ENCODE results near the gene NLRP9.

Gene NLRP9

DNA sequence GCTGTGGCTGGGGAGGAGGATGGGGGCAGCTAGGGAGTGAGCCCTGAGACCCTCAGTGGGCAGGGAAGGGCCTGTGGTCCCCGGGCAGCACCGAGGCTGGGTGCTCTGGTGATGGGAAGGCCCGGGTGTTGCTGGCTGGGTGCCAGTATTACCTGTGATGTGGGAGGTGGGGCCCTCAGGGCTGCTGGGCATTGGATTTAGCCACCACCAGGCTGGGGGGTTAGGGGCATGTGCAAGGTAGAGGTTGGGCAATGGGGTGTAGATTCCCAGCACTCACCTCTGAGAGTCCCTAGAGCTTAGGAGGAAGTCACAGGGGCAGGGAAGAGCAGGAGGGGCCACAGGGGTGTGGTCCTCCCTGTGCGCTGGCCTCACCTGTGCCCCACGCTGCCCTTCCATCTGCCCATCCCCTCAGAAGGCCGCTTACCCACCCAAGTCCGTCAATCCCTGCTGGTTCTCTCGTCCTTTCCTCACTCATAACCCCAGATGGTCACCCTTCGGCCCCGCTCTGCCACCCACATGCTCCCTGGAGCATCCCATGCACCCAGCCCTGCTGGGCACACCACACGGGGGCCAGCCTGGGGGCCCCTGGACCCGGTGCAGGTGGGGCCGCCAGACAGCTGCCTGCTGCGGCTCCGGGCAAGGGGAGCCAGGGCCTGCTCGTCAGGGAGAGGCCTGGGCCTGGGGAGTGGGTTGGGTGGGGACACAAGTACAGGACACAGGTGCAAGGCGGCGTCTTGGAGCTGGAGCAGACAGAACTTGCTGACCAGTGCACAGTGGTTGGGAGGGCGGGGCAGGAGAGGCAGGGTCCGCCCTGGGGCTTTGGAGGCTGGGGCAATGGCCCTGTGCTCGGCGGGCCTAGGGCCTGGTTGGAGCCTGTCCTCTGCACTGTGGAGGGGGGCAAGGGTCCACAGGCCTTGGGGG lies 50.7 kb downstream of the NLRP9 start:
- DNase-seq, result no peak
- Histone ChIP-seq H4K8ac (ENCODE audit: low read depth, low read length) (no peak overlapping the region), H3K9me3 (ENCODE audit: insufficient read depth, low read depth, low read length) (peaks cover 2% of the 10 kb centered on the region), H3K18ac (ENCODE audit: low read length) (no peak overlapping the region), H4K91ac (ENCODE audit: low read depth, low read length) (no peak overlapping the region), H3K4me2 (ENCODE audit: low read length) (no peak overlapping the region), H3K9ac (ENCODE audit: low read length) (no peak overlapping the region), H3K36me3 (ENCODE audit: control insufficient read depth in 1 of 2, insufficient read depth in 2 of 2, low read length in 2 of 2) (peaks cover 82 to 84% of the 10 kb centered on the region in 2 experiments), H3K4ac (ENCODE audit: low read depth, low read length) (no peak overlapping the region), H3K4me1 (ENCODE audit: control insufficient read depth in 1 of 2, insufficient read depth in 2 of 2, low read length in 2 of 2) (no peaks in the 10 kb centered on the region), H2AFZ (ENCODE audit: insufficient read depth, low read length, poor library complexity) (no peak overlapping the region), H3K4me3 (ENCODE audit: low read depth, low read length) (no peak overlapping the region), H3K14ac (ENCODE audit: low read length) (no peak overlapping the region), H2BK5ac (ENCODE audit: low read depth, low read length, poor library complexity) (no peak overlapping the region), H2BK12ac (ENCODE audit: low read length) (no peak overlapping the region), H3K79me2 (ENCODE audit: control insufficient read depth, insufficient read depth, low read length, poor library complexity) (no peaks in the 10 kb centered on the region), H3K27ac (ENCODE audit: low read depth, low read length) (no peak overlapping the region), H3K23ac (ENCODE audit: low read length) (no peak overlapping the region), H3K79me1 (ENCODE audit: low read length) (no peaks in the 10 kb centered on the region), H2BK120ac (ENCODE audit: insufficient read depth, low read length, poor library complexity) (no peak overlapping the region), H4K12ac (ENCODE audit: low read depth, low read length) (no peak overlapping the region), H3K27me3 (ENCODE audit: insufficient read depth, low read length) (no peaks in the 10 kb centered on the region), H2AK5ac (ENCODE audit: low read length) (no peak overlapping the region)
- no CpG with 5 or more reads among the region's 22 CpGs for WGBS (ENCODE audit: extremely low coverage, insufficient coverage, insufficient read length)

DNA sequence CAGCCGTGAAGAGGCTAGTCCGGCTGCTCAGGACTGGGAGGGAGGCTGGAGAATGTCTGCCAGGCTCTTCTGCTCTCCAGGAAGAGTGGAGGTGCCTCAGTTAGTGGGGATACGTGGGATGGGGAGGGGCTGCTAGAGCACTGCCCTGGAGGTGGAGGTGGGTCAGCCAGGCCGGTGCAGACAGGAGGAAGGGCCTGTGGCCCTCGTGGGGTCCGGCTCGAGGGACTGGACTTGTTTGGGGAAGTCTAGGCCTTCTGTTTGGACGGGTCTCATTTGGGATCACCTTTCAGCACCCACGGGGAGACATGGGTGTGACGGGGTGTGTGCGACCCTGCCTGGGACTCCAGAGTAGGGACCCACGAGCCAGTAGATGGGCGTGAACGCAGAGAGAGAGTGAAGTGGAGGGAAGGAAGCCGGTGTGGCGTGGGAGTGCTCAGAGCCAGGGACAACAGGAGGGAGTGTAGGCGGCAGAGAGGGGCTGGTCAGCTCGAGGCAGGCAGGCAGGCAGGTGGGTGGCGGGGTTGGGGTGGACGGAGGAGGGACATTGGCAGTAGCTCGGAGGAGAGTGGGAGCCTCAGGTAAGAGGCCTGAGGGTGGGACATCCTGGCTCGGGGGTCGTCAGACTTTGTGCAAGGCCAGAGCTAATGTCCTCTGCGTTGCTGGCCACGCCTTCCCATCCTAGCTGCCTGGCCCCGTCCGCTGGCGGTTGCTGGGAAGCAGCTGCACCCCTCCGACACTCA lies 51.7 kb downstream of the NLRP9 start:
- peaks cover 81 to 82% of the 10 kb centered on the region in 2 experiments for H3K36me3 ChIP-seq (ENCODE audit: control insufficient read depth in 1 of 2, insufficient read depth in 2 of 2, low read length in 2 of 2)
- H4K12ac ChIP-seq (ENCODE audit: low read depth, low read length), result no peak overlapping the region
- no peaks in the 10 kb centered on the region for H3K79me2 ChIP-seq (ENCODE audit: control insufficient read depth, insufficient read depth, low read length, poor library complexity)
- no peak overlapping the region for H2AK5ac ChIP-seq (ENCODE audit: low read length)
- no peak overlapping the region for H4K91ac ChIP-seq (ENCODE audit: low read depth, low read length)
- no peak overlapping the region for H3K27ac ChIP-seq (ENCODE audit: low read depth, low read length)
- no peak overlapping the region for H2AFZ ChIP-seq (ENCODE audit: insufficient read depth, low read length, poor library complexity)
- no peak overlapping the region for H2BK5ac ChIP-seq (ENCODE audit: low read depth, low read length, poor library complexity)
- no peak overlapping the region for H3K23ac ChIP-seq (ENCODE audit: low read length)
- H3K4ac ChIP-seq (ENCODE audit: low read depth, low read length), result no peak overlapping the region
- no peaks in the 10 kb centered on the region for H3K79me1 ChIP-seq (ENCODE audit: low read length)
- no peaks in the 10 kb centered on the region for H3K4me1 ChIP-seq (ENCODE audit: control insufficient read depth in 1 of 2, insufficient read depth in 2 of 2, low read length in 2 of 2)
- no peak overlapping the region for H3K9ac ChIP-seq (ENCODE audit: low read length)
- peak overlapping the region; percentile 16 for H3K4me3 ChIP-seq (ENCODE audit: low read depth, low read length)
- DNase-seq, result no peak
- H3K27me3 ChIP-seq (ENCODE audit: insufficient read depth, low read length), result no peaks in the 10 kb centered on the region
- no peak overlapping the region for H2BK120ac ChIP-seq (ENCODE audit: insufficient read depth, low read length, poor library complexity)
- H2BK12ac ChIP-seq (ENCODE audit: low read length), result no peak overlapping the region
- H3K18ac ChIP-seq (ENCODE audit: low read length), result no peak overlapping the region
- H3K9me3 ChIP-seq (ENCODE audit: insufficient read depth, low read depth, low read length), result peaks cover 2% of the 10 kb centered on the region
- H3K14ac ChIP-seq (ENCODE audit: low read length), result no peak overlapping the region
- H4K8ac ChIP-seq (ENCODE audit: low read depth, low read length), result no peak overlapping the region
- no CpG with 5 or more reads among the region's 29 CpGs for WGBS (ENCODE audit: extremely low coverage, insufficient coverage, insufficient read length)
- no peak overlapping the region for H3K4me2 ChIP-seq (ENCODE audit: low read length)

DNA sequence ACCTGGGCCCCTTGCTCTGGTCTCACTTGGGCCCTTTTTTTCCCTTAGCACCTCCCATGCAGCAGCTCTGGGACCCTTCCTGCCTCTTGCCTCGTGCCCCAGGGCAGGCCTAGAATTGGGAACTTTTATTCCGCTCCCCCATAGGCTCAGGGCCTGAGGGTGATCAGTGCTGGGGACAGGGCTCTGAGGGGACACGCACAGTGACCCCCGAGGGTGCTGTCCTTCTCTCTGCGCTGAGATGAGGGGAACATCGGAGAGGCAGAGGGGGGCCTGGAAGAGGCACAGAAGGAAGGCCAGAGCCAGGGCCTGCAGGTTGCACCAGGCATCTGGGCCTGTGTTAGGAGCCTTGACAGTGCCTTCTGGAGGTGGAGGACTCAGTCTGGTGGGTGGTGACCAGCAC lies 52.4 kb downstream of the NLRP9 start:
- no CpG with 5 or more reads among the region's 6 CpGs for WGBS (ENCODE audit: extremely low coverage, insufficient coverage, insufficient read length)

DNA sequence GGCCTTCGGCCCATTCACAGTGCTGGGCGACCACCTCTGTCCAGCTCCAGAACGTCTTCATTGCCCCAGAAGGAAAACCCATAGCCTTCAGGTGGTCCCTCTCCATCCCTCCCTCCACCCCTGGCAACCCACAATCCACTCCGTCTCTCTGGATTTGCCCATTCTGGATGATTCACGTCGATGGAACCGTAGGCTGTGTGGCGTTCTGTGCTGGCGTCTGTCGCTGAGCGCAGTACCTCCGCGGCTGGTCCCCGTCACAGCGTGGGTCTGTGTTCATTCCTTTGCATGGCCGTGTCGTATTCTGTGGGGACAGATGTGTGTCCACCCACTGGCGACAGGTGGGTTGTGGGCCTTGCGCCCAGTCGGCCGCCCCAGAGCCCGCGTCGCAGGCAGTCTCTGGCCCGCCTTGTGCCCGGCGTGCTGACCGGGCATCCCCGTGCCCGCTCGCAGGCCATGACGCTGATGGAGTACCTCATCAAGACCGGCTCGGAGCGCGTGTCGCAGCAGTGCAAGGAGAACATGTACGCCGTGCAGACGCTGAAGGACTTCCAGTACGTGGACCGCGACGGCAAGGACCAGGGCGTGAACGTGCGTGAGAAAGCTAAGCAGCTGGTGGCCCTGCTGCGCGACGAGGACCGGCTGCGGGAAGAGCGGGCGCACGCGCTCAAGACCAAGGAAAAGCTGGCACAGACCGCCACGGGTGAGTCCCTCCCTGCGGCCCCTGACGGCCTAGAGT lies 53.1 kb downstream of the NLRP9 start:
- Histone ChIP-seq H3K36me3 (ENCODE audit: control insufficient read depth in 1 of 2, insufficient read depth in 2 of 2, low read length in 2 of 2) (peaks cover 79 to 80% of the 10 kb centered on the region in 2 experiments), H3K14ac (ENCODE audit: low read length) (no peak overlapping the region)
- WGBS (ENCODE audit: extremely low coverage, insufficient coverage, insufficient read length), result no CpG with 5 or more reads among the region's 60 CpGs

More for the DNA sequence above, 52.4 kb downstream of the NLRP9 start:
- H3K4ac ChIP-seq (ENCODE audit: low read depth, low read length), result no peak overlapping the region
- H2AFZ ChIP-seq (ENCODE audit: insufficient read depth, low read length, poor library complexity), result no peak overlapping the region
- H2BK120ac ChIP-seq (ENCODE audit: insufficient read depth, low read length, poor library complexity), result no peak overlapping the region
- H3K27me3 ChIP-seq (ENCODE audit: insufficient read depth, low read length), result no peaks in the 10 kb centered on the region
- no peak overlapping the region for H4K8ac ChIP-seq (ENCODE audit: low read depth, low read length)
- H3K23ac ChIP-seq (ENCODE audit: low read length), result no peak overlapping the region
- H3K27ac ChIP-seq (ENCODE audit: low read depth, low read length), result no peak overlapping the region
- H3K36me3 ChIP-seq (ENCODE audit: control insufficient read depth in 1 of 2, insufficient read depth in 2 of 2, low read length in 2 of 2), result peaks cover 79 to 80% of the 10 kb centered on the region in 2 experiments
- H3K79me1 ChIP-seq (ENCODE audit: low read length), result no peaks in the 10 kb centered on the region
- no peak overlapping the region for H3K4me2 ChIP-seq (ENCODE audit: low read length)
- H2AK5ac ChIP-seq (ENCODE audit: low read length), result no peak overlapping the region
- H4K91ac ChIP-seq (ENCODE audit: low read depth, low read length), result no peak overlapping the region
- H3K14ac ChIP-seq (ENCODE audit: low read length), result no peak overlapping the region
- DNase-seq, result no peak
- no peak overlapping the region for H2BK12ac ChIP-seq (ENCODE audit: low read length)
- H3K4me3 ChIP-seq (ENCODE audit: low read depth, low read length), result no peak overlapping the region
- H3K9me3 ChIP-seq (ENCODE audit: insufficient read depth, low read depth, low read length), result peaks cover 2% of the 10 kb centered on the region
- H3K18ac ChIP-seq (ENCODE audit: low read length), result no peak overlapping the region
- H3K4me1 ChIP-seq (ENCODE audit: control insufficient read depth in 1 of 2, insufficient read depth in 2 of 2, low read length in 2 of 2), result no peaks in the 10 kb centered on the region
- no peak overlapping the region for H4K12ac ChIP-seq (ENCODE audit: low read depth, low read length)
- no peaks in the 10 kb centered on the region for H3K79me2 ChIP-seq (ENCODE audit: control insufficient read depth, insufficient read depth, low read length, poor library complexity)
- H2BK5ac ChIP-seq (ENCODE audit: low read depth, low read length, poor library complexity), result no peak overlapping the region
- no peak overlapping the region for H3K9ac ChIP-seq (ENCODE audit: low read length)

More for the DNA sequence above, 53.1 kb downstream of the NLRP9 start:
- Histone ChIP-seq H3K79me2 (ENCODE audit: control insufficient read depth, insufficient read depth, low read length, poor library complexity) (no peaks in the 10 kb centered on the region), H4K91ac (ENCODE audit: low read depth, low read length) (no peak overlapping the region), H2AFZ (ENCODE audit: insufficient read depth, low read length, poor library complexity) (no peak overlapping the region), H2BK120ac (ENCODE audit: insufficient read depth, low read length, poor library complexity) (no peak overlapping the region), H3K4me3 (ENCODE audit: low read depth, low read length) (no peak overlapping the region), H3K4me1 (ENCODE audit: control insufficient read depth in 1 of 2, insufficient read depth in 2 of 2, low read length in 2 of 2) (no peaks in the 10 kb centered on the region), H3K27me3 (ENCODE audit: insufficient read depth, low read length) (no peaks in the 10 kb centered on the region), H2BK5ac (ENCODE audit: low read depth, low read length, poor library complexity) (no peak overlapping the region), H2AK5ac (ENCODE audit: low read length) (no peak overlapping the region), H4K8ac (ENCODE audit: low read depth, low read length) (no peak overlapping the region), H3K79me1 (ENCODE audit: low read length) (no peaks in the 10 kb centered on the region), H3K23ac (ENCODE audit: low read length) (no peak overlapping the region), H3K9me3 (ENCODE audit: insufficient read depth, low read depth, low read length) (peaks cover 2% of the 10 kb centered on the region), H3K27ac (ENCODE audit: low read depth, low read length) (no peak overlapping the region), H3K9ac (ENCODE audit: low read length) (no peak overlapping the region), H3K4ac (ENCODE audit: low read depth, low read length) (no peak overlapping the region), H4K12ac (ENCODE audit: low read depth, low read length) (no peak overlapping the region), H3K18ac (ENCODE audit: low read length) (no peak overlapping the region), H2BK12ac (ENCODE audit: low read length) (no peak overlapping the region), H3K4me2 (ENCODE audit: low read length) (no peak overlapping the region)
- no peak for DNase-seq

Measured in trophoblast cell (in vitro differentiated cells and primary cell).